Measurements from ENCODE around the gene NOC4L.

The NOC4L gene

DNA sequence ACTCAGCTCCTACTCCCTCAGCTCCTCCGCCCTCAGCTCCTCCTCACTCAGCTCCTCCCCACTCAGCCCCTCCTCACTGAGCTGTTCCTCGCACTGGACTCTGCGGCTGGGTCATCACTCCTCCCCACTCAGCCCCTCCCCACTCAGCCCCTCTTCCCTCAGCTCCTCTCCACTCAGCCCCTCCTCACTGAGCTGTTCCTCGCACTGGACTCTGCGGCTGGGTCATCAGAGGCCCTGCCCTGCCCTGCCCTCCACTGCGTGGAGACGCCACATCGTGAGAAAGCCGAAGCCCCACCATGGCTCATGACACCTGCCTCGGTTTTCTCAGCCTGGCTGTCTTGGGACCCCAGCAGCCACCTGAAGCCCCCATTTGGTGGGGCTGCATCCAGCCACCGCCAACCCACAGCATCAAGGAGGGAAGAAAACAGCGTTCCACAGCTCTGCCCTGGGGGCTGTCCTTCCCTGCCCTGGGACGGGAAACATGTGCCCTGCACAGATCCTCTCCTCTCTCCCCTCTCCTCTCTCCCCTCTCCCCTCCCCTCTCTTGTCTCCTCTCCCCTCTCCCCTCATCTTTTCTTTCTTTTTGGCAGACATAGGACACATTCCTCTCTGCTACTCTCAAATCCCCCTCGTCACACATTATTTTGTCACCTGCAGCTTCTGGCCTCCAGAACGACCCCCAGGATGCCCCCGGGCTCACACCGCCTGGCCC lies 17.7 kb downstream of the NOC4L start:
- H3K4me3 ChIP-seq (ENCODE audit: low read depth, low read length) = no peak overlapping the region

DNA sequence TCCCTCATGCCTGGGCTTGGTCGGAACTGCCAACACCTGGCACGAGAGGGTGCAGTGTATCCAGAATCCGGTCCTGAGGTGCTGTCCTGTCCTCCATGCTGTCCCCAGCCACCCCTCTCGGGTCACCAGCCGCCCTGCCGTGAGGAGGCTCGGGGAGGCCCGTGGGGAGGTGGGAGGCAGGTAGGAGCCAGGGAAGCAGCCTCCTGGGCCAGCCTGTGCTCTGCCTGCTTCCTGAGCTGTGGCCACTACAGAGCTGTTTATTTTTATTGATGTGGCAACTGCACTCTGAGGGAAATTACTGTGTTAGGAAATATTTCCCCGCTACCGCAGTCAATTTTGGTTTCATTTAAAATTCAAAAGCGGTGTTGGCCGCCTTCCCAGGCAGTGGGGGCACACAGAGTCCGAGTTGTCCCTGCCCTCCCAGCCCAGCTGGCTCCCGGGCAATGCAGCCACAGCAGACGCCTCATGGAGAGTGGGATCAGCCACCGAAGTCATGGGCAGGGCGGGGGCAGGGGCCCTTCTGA lies 18.3 kb downstream of the NOC4L start:
- H3K4me3 ChIP-seq (ENCODE audit: low read depth, low read length) = no peak overlapping the region
- no peak for DNase-seq (ENCODE audit: low read depth)
- TF ChIP-seq, protein P1, sequence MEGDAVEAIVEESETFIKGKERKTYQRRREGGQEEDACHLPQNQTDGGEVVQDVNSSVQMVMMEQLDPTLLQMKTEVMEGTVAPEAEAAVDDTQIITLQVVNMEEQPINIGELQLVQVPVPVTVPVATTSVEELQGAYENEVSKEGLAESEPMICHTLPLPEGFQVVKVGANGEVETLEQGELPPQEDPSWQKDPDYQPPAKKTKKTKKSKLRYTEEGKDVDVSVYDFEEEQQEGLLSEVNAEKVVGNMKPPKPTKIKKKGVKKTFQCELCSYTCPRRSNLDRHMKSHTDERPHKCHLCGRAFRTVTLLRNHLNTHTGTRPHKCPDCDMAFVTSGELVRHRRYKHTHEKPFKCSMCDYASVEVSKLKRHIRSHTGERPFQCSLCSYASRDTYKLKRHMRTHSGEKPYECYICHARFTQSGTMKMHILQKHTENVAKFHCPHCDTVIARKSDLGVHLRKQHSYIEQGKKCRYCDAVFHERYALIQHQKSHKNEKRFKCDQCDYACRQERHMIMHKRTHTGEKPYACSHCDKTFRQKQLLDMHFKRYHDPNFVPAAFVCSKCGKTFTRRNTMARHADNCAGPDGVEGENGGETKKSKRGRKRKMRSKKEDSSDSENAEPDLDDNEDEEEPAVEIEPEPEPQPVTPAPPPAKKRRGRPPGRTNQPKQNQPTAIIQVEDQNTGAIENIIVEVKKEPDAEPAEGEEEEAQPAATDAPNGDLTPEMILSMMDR (IDR thresholded peaks at IDR 0.05; ENCODE audit: low read depth, low read length, missing control alignments) = no peak

More for the DNA sequence above, 17.7 kb downstream of the NOC4L start:
- no peak for DNase-seq (ENCODE audit: low read depth)
- TF ChIP-seq, protein P1 (IDR thresholded peaks at IDR 0.05; ENCODE audit: low read depth, low read length, missing control alignments) = no peak

DNA sequence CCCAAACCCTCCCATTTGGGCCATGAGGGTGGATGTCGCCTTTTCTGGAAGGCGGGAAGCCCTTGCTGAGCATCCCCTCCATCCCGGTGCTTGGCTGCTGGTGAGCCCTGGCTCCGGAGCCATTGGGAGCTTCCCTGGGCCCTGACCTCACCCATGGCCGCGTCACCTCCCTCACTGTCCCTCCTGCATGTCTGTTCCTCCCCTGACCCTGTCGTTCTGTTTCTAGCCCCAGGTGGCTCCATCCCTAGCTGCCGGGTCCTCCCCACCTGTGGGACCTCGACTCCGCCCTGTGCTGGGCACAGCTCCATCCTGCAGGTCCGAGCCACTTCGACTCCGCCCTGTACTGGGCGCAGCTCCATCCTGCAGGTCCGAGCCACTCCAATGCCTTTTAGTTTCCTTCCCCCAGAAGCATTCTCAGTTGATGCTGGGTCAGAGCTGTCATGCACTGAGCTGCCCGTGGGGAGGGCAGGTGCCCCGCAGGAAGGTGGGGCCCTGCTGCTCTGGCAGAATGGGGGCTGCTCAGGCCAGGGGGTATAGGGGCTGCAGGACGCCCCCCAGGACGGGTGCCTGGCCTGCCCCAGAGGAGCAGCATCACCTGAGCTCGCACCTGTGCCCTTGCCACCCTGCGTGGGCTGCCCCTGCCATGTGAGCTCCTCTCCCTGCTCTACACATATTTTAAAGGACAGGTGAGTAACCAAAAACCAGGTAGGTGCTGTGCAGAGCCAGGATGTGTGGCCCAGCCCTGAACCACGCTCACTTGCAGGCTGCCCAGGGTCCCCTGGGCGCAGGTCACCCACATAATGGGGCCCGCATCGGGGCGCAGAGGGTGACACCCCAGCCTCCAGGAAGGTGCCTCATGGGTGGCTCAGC lies 19.0 kb downstream of the NOC4L start:
- TF ChIP-seq, protein P1 (IDR thresholded peaks at IDR 0.05; ENCODE audit: low read depth, low read length, missing control alignments) = no peak
- no peak for DNase-seq (ENCODE audit: low read depth)
- no peak overlapping the region for H3K4me3 ChIP-seq (ENCODE audit: low read depth, low read length)

DNA sequence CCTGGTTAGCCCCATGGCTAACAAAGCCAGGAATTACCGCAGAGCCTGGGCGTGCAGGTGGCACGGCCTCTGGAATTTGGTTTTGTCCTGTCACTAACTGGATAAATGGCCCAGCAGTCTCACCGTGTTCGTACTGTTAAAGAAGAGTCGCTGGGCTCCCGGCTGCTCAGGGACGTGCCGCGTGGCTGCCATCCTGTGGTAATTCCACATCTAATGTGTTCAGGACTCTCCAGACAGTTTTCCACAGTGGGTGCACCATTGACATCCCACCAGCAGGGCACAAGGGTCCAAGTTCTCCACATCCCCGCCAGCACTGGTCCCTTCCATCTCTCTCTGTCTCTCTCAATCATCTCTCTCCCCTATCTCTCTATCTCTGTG lies 19.6 kb downstream of the NOC4L start:
- no peak overlapping the region for H3K4me3 ChIP-seq (ENCODE audit: low read depth, low read length)
- DNase-seq (ENCODE audit: low read depth) = no peak
- TF ChIP-seq, protein P1 (IDR thresholded peaks at IDR 0.05; ENCODE audit: low read depth, low read length, missing control alignments) = no peak

DNA sequence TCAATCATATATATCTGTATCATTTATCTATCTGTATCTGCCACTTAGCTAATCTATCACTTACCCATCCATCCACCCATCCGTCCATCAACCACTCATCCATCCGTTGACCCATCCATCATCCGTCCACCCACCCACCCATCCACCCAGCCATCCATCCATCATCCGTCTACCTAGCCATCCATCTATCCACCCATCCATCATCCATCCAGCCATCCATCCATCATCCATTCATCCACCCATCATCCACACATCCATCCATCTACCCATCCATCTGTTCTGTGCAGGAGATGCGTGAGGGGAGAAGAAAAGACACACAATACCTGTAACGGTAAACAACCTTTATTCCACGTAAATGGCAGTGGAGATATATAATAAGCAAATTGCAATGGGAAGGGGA lies 20.2 kb downstream of the NOC4L start:
- TF ChIP-seq, protein P1 (IDR thresholded peaks at IDR 0.05; ENCODE audit: low read depth, low read length, missing control alignments) = no peak
- no peak overlapping the region for H3K4me3 ChIP-seq (ENCODE audit: low read depth, low read length)
- no peak for DNase-seq (ENCODE audit: low read depth)

DNA sequence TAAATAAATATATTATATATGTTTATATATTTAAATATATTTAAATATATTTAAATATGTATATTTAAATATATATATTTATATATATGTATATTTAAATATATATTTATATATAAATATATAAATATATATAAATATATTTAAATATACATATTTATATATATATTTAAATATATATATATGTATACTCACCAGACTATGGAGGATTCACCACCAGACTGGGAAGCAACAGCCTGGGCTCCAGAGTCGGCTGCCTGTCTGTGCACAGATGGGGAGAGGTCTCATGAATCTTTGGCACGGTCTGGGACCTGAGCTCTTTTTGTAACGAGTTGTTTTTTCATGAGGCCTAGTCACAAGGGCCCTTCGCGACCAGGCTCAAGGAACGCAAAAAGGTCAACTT lies 21.3 kb downstream of the NOC4L start:
- TF ChIP-seq, protein P1 (IDR thresholded peaks at IDR 0.05; ENCODE audit: low read depth, low read length, missing control alignments) = no peak
- no peak for DNase-seq (ENCODE audit: low read depth)
- H3K4me3 ChIP-seq (ENCODE audit: low read depth, low read length) = no peak overlapping the region

All from GM12864 (cell line).